Activated CD4-positive, alpha-beta T cell treated with anti-CD3 and anti-CD28 coated beads, Interleukin-2, amount 50 U/mL, for 1 hour (primary cell): ENCODE results near the gene MTOR.
"Not testable (repeated sequence)": the region's sequence is repeated elsewhere in the genome, so short reads cannot be mapped to it uniquely, and the experiment has no call there.

Experiments used
- DNase-seq: peaks from one replicate; pipeline ENCODE4 v3.0.0-alpha.2; 2020

The MTOR gene

DNA sequence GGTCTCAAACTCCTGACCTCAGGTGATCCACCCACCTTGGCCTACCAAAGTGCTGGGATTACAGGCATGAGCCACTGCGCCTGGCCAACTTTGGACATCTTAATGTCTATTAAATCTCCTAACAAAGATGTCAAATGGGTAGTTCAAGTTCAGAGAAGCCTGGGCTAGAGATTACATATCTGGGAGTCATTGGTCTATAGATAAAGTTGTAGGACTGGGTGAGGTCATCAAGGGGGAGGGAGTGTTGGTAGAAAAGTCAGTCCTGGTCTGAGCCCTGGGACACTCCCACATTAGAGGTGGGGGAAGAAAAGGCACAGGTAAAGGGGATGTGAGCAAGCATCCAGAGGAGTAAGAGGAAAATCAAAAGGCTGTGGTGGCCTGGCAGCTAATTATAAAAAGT is 17.3 kb upstream of the MTOR start:
- no peak for DNase-seq

DNA sequence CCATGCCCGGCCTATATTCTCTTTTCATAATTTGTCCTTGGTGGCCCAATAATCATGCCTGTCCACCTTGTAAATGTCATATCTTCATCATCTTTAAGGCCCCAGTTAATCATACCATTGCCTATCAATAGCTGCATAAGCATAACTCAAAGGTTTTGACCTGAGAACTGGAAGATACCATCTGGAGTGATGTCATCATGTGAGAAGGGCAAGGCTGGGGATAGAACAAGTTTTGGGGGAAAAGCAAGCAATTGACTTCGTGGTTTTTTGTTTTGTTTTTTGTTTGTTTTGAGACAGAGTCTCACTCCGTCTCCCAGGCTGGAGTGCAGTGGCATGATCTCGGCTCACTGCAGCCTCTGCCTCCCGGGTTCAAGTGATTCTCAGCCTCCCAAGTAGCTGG is 16.8 kb upstream of the MTOR start:
- no peak for DNase-seq

GRCh38 chr1:11273595-11274234 is 11.4 kb upstream of the MTOR start:
- DNase-seq, result no peak

DNA sequence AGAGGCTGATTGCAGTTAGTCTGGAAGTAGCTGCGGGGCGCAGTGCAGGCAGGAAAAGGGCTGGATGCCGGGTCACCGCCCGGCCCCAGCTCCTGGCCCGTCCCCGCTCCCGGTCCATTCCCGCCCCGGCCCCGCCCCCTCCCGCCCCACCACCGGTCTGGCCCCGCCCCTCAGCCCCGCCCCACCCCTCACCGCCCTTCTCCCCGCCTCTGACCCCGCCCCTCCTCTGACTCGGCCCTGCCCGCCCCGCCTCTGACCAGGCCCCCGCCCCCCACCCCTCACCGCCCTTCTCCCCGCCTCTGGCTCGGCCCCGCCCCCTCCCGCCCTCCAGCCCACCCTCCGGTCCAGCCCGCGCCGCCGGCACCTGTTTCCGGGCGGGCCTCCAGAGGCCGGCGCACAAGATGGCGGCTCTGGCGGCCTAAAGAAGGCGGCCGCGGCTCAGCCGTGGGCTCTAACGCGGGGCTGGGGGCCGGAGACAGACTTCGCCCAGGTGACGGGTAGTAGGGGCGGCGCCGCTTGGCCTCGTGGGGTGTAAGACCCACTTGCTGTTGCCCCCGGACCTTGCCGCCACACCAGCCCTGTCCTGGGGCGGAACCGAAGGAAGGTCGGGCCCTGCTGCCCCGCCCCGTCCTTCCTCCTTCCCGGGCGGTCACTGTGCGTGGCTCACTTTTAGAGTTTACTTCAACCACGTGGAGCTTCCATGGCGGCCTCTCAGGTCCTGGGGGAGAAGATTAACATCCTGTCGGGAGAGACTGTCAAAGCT is 10.7 kb upstream of the MTOR start, which contains the start of gene UBIAD1:
Gene UBIAD1 (plus strand): TSS at position 367 of the 763 bp plus-strand sequence. CDS start 334 bp downstream, at position 701.
- DNase-seq, result peak; percentile 85

DNA sequence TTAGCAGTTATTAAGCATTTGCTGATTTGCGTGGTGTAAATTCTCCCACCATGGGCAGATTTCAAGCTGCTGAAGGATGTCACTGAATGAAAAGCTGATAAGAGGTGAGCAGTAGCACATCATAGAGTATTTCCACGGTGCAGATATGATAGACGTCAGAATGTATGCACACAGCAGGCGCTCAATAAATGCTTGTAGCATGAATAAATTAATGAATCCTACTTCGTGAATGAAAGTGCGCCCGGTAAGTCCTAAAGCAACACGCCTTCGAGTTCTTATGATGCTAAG is 10.1 kb upstream of the MTOR start:
- DNase-seq, result no peak

DNA sequence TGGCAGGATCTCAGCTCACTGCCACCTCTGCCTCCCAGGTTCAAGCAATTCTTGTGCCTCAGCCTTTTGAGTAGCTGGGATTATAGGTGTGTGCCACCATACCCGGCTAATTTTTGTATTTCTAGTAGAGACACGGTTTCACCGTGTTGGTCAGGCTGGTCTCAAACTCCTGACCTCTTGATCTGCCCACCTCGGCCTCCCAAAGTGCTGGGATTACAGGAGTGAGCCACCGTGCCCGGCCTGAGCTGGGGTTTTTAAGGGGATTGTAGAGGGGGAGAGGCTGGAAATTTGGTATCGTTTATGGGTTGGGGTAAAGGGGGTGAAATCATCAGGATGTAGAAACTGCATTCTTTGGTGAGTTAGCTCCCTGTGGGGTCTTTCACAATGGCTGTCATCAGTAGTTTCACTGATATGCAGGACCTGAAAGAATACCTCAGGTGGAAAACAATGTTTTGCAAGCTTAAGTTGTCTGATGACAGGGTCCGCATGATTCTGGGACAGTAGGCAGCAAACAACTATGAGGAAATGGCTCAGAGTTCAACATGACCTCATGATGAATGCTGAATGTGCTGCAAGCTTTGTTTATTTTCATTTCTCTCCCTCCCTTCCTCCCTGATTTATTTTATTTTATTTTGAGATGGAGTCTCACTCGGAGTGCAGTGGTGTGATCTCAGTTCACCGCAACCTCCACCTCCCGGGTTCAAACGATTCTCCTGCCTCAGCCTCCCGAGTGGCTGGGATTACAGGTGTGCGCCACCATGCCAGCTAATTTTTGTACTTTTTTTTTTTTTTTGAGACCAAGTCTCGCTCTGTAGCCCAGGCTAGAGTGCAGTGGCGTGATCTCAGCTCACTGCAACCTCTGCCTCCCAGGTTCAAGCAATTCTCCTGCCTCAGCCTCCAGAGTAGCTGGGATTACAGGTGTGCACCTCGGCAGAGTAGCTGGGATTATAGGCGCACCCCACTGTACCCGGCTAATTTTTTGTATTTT is 5.3 kb upstream of the MTOR start:
- not testable (repeated sequence) for DNase-seq

DNA sequence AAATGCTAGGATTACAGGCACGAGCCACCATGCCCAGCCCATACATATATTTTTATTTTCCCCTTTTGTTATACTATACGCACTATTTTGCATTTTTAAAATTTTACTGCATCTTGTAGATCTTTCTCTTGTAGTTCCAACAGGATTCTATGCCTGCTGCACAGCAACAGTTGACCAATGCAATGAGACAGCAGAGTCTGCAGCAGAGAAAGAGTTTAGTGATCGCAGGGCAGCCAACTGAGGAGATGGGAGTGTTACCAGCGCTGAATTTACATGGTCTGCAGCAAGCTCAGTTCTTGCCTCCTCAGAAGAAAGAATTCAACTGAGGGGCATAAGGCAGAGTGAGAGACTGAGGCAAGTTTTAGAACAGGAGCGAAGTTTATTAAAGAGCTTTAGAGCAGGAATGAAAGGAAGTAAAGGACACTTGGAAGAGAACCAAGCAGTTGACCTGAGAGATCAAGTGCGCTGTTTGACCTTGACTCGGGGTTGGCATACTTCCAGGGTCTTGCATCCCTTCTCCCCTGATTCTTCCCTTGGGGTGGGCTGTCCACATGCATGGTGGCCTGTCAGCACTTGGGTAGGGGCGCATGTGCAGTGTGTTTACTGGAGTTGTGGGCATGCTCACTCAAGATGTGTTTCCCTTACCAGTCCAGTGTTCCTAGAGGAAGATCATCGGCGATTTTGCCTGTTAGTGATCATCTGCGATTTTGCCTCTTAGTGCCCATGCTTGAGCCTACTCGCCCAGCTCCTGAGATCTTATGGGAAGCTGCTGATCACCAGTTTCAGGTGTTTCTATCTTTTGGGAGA is 4.1 kb upstream of the MTOR start:
- DNase-seq, result no peak

- no peak for DNase-seq
Observed at GRCh38 chr1:11256299-11256698, 6.1 kb downstream of the MTOR start.

DNA sequence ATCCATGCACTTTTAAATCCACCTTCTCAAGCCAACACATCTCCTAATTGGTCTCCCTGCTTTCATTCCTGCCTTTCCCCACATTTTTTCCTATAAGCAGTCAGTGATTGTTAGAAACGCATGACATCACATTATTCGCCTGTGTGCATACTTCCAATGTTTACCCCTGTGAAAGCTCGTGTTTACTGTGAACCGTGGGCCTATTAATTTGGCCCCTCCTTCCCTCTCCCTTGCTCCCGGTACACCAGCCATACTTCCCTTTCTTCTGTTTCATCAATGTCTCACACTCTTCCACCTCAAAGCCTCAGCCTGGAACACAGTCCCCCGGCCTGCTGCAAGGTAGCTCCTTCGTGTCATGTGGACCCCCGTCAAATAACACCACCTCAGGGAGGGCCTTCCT is 9.1 kb downstream of the MTOR start:
- no peak for DNase-seq

DNA sequence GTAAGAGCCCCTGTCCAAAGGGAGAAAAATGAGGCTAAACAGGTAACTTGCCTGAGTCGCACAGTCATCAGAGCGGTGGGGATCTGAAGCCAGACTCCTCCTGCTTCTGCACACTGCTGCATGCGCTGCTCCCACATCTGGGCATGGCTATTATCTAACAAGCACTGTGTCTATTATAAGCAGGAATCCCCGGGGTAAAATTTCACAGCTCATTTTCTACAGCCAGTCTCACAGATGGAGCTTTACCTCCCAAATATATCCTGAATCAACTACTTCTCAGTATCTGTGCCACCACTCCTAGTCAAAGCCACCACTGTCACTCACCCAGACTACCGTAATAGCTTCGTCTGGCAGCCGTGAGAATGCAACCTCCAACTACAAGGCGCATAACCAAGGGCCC is 9.8 kb downstream of the MTOR start:
- no peak for DNase-seq

- no peak for DNase-seq
Observed at GRCh38 chr1:11248169-11248568, 14.2 kb downstream of the MTOR start.

DNA sequence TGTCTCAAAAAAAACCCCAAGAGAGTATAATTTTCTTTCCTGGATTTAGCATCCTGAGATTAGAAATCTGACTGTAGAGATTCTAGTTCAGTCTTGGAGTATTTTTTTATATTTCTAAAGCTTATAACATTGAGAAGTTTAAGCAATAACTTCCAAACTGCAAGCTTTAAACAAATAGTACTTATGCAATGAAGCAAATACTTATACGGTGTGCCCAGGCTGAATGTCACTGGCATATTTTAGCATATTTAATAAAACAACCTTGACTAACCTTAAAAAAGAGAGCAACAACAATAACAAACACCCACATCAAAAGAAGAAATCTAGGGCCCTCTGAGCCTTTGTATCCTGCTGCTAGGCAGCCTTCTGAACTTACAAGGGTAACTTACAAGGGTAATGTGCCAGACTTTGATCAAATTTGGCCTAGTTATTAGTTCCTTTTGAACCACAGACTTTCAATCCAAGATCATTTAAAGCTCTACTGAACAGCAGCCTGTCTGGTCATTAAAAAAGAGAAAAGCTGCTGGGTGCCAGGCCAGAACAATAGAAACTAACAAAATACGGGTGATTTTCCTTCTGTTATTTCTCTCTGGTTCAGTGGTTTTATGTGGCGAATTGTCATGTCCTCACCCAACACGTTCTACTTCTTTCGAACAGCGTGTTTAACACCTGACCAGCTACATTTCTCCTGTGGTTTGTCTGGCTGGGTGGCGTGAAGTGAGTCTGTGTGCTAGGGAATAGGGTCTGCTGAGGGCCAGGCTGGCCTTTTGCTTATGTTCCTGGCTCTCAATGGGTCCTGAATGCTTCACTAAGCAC is 16.2 kb downstream of the MTOR start:
- DNase-seq, result no peak

DNA sequence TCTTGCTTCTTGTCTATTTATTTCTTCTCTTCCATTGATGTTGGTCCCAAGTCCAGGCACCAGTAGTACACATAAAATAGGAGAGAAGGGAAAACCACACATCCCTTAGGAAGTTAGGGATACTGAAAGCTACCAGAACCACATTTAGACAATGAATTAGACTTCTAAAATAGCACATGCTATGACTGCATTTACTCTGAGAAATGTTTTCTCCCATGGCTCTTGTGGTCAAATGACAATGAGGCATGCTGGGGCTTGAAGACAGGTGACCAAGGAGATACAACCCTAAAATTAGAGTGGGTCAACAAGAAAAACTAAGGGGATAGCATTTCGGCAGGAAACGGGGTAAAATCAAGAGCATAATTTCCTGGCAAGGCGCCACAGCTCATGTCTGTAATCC is 17.1 kb downstream of the MTOR start:
- DNase-seq, result no peak

DNA sequence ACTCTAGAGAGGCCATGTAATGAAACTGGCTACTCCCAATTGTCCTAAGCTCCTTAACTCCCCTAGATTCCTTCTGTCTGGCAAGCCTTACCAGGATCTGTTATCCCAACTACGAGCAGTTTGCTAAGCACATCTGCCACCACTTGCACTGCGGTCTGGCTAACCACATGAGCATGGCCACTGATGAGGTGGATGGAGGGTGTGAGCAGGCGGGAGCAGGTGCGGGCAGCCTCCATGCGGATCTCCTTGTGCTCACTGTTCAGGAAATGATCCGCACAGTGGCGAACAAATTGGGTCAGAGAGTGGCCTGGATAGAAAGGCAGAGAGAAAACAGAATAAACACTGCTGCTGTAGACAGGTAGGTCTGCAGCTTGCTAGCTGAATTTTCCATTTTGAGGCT is 24.0 kb downstream of the MTOR start:
- no peak for DNase-seq

DNA sequence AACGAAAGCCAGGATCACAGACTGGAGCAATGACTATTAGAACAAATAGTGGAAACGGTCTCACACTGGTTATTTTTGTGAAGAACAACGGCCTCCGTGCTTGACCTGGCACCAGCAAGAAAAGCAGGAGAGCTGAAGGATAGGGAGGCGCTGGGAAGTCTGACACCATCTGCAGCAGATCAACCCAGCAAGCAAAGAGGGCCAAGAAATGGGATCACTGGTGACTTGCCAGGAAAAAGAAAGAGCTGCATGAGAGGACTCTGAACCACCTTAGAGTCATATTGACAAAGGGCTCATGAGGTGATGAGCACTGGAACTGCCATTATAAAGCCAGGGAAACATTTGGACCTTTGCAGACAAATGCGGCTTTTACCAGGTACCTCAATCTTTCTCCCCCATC is 25.0 kb downstream of the MTOR start:
- no peak for DNase-seq

DNA sequence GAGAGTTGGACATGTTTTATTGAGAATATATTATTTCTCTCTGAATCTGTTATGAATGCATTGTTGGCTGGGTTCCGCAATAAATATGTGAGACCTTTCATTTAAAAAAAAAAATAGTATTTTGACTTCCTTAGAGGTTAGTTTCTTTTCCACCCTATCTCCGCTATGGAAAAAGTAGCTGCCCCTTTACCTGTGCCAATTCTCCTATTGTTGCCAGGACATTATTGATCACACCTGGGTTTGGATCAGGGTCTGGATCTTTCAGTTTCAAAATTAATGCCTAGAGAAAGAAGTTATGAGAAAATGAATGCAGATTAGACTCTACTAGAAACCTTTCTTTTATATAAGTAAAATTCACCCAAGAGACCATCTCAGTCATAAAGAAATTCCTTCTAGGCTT is 29.1 kb downstream of the MTOR start:
- DNase-seq, result no peak

DNA sequence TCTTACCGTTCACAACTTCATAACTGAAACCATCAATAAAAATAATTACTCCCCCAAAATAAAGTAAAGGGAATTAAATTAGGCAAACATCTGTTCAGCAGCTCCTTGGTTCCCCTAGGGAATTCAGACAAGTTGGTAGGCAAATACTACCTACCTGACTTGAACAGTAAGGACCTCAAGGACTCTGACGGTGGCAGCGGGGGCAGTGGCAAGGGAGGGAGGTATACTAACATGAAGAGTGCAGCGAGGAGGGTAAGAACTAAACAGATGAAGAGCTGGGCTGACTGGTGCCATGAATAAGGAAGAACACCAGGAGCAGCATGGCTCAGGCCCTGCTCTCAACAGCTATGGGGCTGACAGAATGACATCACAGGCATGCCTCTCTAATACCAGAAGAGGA is 33.1 kb downstream of the MTOR start:
- no peak for DNase-seq

- no peak for DNase-seq
Observed at GRCh38 chr1:11227106-11228077, 35.0 kb downstream of the MTOR start.

GRCh38 chr1:11216074-11216473 is 46.3 kb downstream of the MTOR start:
- no peak for DNase-seq

- no peak for DNase-seq
Observed at GRCh38 chr1:11215381-11216005, 46.9 kb downstream of the MTOR start.
